CD4-positive, alpha-beta T cell treated with Interleukin-2 at 100 ng/mL for 4 hours (primary cell): ENCODE measurements around the gene ATN1.

Experiments
- DNase-seq: peaks from one replicate; pipeline ENCODE4 v3.0.0-alpha.2; 2020; ENCODE audit warnings: low spot score

Gene ATN1

GRCh38 chr12:6959058-6959804, 31.5 kb downstream of the ATN1 start:
- DNase-seq: peak; percentile 86

GRCh38 chr12:6959805-6960592, 32.2 kb downstream of the ATN1 start:
- no peak for DNase-seq

DNA sequence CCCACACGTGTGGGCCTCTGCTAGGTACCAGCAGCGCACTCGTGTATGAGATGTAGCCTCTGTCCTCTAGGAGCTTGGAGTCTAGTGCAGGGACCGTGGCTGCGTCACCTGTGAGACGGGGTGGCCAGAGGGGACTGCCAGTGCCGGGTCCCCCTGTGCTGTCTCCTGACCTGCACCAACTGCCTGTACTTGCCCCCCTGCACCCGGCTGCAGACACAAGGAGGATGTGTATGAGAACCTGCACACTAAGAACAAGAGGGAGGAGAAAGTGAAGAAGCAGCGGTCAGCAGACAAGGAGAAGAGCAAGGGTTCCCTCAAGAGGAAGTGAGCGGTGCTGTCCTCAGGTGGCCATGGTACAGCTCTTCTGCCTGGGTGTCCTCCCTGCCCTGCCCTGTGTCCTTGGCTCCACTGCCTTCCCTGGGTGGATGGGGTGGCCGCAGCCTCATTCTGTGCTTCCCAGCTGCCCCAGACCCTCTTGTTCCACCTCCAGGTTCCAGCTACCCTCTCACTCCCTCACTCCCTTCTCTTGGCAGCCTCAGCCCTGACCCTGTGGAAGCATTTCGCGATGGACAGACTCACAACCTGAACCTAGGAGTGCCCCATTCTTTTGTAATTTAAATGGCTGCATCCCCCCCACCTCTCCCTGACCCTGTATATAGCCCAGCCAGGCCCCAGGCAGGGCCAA, 33.0 kb downstream of the ATN1 start:
- DNase-seq: peak; percentile 42

GRCh38 chr12:6961278-6961694, 33.5 kb downstream of the ATN1 start:
- peak; percentile 96 for DNase-seq

GRCh38 chr12:6961695-6962284, 34.0 kb downstream of the ATN1 start:
- DNase-seq: no peak

DNA sequence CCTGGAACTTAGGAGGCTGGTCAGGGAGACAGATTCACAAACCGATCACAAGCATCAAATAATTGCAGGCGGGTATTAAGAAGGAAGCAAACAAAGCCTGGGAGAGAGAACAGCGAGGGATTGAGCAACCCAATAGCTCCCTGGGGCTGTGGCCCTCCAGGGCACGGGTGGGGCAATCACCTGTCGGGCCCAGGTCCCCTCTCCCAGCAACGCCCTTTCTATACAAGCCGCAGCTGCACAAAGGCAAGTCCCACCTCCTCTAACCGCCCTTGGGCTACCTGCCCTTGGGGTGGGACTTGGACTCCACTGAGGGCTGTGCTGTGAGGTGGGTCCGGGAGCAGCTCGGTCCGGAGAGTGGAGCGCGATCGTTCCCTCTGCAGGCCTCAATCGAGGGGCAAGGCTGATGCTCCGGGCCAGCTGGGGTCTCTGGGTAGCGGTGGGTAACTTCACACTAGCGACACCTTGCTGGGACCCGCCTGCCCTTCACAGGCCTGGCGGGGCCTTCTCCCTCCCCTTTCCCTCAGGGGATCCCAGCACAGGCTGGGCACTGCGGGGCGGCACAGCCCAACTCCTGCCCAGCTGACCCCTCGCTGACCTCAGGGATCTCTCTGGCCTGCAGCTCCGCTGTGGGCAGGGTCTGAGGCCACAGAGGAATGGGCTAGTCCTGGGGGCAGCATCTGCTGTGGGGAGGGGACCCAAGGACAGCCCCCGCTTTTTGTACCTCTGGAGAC, 34.7 kb downstream of the ATN1 start:
- no peak for DNase-seq

DNA sequence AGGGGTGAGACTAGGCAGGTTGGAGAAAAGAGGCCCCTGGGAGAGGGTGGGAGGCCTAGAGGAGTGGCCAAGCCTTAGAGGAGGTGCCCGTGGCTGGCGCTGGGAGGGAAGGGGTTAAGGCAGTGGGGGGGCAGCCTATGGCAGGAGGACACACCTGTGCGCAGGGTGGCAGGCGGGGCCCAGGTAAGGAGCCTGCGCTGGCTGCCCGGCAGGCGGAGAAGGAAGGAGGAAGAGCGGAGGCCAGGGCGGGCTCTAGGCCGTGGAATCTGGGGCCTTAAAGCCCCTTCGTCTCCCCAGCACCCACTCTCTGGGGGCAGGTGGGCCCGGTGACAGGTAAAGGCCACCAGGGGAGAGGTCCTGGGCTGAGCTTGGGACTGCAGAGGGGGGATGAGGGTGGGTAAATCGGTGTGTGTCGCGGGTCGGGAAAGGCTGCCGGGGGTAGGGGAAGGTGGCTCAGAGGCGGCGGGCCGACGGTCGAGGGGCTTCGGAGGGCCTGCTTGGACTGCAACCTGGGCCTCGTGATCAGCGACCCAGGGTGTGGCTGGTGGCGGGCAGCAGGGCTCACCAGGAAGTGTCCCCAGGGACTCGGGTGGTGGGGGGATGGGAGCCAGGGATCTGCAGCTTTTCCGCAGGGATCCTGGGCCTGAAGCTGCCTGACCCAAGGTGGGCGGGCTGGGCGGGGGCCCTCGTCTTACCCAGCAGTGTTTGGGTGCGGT, 35.4 kb downstream of the ATN1 start:
- DNase-seq: no peak

GRCh38 chr12:6963791-6964413, 36.1 kb downstream of the ATN1 start:
- DNase-seq: no peak

GRCh38 chr12:6964605-6965025, 36.9 kb downstream of the ATN1 start:
- no peak for DNase-seq

DNA sequence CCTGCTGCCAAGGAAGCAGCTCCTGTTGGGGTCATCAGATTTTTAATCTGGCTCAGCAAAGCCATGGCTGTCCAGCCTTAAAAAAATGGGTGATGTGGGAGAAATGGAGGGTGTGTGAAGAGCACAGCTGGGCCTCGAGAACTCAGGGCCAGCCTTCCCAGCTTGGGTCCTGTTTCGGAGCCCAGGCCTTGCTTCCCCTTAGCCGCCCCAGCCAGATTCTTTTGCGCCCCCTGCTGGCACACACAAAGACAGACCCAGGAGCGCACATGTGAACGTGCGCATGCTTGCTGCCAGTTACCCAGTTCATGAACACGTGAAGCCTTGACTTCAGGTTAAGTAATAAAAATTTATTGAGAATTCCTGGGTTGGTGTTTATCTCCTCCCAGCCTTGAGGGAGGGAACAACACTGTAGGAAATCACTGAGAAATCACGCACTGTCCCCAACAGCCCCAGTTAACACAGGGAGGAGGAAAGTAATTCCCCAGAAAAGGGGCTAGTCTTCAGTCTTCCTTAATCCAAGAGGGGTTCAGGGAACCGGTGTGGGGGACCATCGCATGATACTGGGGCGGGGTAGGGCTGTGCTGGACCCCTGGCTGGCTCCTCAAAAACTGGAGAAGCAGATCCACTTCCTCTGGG, 37.4 kb downstream of the ATN1 start:
- peak; percentile 93 for DNase-seq

DNA sequence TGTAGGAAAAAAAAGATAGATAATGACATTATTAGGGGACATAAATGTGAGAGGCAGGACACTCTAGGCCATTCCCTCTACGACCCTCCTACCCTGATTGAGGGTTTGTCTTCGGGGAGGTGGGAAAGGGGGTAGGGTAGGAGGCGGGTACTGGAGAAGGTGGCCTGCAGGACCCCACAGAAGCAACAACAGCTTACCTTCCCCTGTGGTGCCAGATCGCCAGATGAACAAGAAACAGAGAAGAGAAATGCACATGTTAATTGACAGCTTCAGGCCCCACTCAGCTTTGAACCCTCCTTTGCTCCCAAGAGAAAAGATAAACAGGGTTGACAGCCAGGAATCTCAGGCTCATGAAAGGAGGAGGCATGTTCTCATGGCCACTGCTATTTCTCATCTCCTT, 38.0 kb downstream of the ATN1 start:
- no peak for DNase-seq

- DNase-seq: no peak
Observed at GRCh38 chr12:6966351-6966750, 38.6 kb downstream of the ATN1 start.

DNA sequence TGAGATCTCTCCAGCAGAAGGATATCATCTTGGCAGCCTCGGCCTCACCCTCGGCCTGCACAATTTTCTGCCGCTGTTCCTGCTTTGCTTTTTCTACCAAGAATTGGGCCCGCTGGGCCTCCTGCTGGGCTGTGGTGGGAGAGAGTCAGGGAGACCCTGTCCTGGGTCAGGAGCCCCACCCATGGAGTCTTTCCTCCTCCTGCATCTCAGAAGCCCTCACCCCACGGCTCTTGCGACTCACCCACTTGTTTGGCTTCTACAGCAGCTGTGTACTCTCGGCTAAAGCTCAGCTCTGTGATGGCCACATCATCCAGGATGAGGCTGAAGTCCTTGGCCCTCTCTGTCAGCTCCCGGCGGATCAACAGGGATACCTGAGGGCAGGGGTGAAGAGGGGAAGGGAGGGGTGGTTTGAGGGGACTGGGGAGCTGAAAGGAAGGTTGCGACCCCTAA, 39.9 kb downstream of the ATN1 start:
- no peak for DNase-seq

DNA sequence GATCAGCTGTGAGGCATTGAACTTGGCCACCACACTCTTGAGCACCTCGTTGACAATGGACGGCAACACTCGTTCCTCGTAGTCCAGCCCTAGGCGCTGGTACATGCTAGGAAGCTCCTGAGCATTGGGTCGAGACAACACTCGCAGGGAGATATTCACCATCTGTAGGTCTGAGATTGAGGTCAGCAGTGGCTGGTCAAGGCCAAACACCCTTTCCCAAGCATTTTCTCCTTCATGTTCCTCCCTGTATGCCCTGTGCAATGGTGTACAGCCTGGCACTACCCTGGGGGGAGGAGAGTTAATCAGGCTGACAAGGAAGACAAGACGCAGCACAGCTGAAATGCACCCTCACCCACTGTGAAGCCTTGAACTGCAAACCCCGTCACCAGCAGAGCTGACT, 40.7 kb downstream of the ATN1 start:
- DNase-seq: no peak

DNA sequence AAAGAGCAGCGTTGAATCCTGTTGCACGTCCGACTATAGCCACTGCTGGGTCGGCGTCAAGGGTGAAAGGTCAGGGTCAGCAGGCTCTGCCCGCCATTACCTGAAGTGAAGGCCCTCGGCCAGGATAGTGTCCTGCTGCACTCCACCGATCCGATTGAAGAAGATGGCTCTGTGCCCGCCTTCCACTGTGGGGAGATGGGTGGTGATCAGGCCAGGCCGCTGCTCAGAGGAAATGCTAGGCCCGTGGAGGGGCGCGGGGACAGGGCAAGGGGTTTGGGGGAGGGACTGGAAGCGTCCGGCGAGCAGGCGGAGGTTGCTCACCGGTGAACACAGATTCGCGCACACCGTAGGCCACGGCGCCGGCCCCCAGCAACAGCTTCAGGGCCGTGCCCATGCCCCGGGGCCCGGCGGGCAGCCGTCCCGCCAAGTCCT, 42.4 kb downstream of the ATN1 start:
- no peak for DNase-seq

GRCh38 chr12:6974180-6974579, 46.4 kb downstream of the ATN1 start:
- DNase-seq: no peak

DNA sequence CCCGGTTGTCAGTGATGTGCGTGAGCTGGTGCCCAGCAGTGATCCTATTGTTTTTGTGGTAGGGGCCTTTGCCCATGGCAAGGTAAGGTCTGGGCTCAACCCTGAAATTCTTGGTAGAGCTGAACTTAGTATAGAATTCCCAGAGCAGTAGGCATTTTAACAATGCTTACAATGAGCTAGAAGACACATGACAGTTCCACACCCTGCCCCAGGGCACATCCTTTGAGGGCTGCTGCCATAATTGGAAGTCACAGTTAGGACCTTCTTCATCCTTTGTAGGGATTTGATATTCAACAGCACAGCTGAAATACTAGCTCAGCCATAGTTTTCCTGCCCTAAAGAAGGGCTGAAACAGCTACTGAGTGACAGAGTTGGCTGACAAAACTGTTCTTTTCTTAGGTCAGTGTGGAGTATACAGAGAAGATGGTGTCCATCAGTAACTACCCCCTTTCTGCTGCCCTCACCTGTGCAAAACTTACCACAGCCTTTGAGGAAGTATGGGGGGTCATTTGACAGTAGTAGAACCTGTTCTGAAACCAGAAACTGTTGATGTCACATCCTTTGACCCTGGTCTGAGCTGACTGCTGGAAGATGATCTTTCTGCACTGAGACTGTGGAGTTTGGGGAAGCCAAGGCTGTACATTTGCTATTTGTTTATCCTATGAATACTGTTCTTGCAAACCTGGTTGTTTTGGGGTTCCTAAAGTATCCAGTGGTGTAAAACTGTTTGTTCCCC, 47.7 kb downstream of the ATN1 start:
- DNase-seq: no peak

DNA sequence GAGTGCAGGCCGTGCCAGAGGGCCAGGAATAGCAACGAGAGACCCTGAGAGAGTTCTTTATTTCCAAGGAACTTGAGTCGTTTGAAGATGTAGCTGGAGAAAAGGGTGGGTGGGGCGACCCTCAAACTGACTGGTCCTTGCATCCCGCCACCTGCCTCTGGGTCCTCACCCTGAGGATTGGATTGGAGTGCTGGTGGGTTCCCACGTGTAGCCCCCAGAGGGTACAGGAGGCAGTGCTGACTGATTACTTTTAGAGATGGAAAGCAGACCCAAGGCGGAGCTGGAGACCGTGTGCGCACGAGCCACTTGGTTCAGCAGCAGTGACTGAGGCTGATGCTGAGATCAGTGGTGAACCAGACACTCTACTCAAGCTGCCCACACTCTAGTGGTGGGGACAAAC, 49.9 kb downstream of the ATN1 start:
- DNase-seq: no peak

DNA sequence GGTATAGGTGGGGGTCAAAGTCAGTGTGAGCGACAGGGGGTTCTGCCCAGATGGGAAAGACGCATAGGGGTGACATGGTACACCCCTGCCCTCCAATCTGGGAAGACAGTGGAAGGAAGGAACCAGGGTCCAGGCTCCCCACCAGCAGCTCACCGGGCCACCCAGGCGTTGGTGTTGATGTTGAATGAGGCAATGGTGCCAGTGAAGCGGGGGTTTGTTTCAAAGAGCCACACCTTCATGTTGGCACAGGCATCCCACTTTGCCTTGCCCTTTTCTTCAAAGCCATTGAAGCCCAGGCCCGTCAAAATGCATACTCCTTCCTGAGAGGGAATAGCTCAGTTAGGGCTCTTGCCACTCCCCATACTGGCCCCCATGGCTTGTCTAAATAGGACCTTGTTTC, 50.4 kb downstream of the ATN1 start:
- no peak for DNase-seq
